A172 (cell line): Measurements from ENCODE around the gene POLL. TPM values are rescaled to one million over a fixed set of nuclear protein-coding genes. Genes with fewer than 3 reads are reported as not detected.

ENCODE experiments used
- DNase-seq: peaks from one replicate; pipeline ENCODE4 v3.0.0-alpha.2; 2015; ENCODE audit warnings: low spot score
- total RNA-seq: library from RNA; depleted of rRNA; stranded (reverse); fragments of >200 nt; shearing (Covaris generic); gene quantifications from 2 replicates; pipeline ENCODE4 v1.2.3, GENCODE V29; 2014

The POLL gene
- total RNA-seq, 1 experiment from 2014 or later: 11.6 TPM

DNA sequence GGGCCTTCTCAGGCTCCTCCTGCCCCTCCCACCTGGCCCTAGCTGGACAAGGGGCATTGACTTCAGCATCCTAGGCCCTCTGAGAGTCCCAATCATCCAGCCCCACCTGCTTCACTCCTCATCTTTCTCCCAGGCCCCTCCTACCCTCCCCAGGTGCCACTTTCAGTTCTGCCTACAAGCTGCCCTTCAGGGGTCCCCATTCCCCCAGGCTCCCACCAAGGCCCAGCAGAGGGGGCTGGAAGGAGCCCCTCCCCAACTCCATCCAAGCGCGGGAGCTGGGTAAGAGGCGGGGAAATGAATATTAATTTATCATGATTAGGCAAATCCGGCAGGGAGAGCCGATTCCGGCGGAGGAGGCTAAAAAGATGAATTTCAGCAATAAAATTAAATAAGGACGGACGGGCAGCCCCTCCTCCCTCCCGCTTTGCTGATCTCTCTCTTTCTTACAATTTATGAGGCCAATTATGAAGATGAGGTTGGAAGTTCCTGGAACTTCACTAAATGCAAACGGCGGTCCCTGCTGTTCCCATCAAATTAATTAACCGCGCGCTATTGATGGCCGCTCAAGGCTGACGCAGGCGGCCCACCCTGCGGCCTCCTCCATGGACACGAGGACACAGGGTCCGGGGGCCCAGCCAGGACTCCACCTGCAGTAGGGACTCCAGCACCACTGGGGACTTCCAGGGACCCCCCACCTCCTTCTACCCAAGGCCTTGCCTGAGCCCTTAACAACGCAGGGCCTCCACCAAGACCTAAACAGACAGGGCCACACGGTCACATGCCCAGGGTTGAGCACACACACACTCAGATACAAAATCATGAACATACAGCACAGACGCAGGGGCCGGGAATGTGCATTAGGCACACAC, 13.9 kb downstream of the POLL start:
- no peak for DNase-seq

DNA sequence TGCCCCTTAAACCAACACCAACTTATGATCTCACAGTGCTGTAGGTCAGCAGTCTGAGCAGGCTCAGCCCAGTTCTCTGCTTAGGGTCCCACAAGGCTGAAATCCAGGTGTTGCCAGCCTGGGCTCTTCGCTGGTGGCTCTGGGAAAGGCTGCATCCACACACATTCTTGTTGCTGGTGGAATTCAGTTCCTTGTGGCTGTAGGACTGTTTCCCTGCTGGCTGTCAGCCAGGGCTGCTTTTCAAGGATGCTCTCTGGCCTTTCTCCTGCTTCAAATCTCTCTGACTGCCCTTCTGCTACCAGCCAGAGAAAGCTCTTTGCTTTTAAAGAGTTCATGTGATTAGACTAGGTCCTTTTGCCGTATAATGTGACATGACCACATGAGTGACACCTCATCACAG, 15.3 kb downstream of the POLL start:
- DNase-seq: no peak

DNA sequence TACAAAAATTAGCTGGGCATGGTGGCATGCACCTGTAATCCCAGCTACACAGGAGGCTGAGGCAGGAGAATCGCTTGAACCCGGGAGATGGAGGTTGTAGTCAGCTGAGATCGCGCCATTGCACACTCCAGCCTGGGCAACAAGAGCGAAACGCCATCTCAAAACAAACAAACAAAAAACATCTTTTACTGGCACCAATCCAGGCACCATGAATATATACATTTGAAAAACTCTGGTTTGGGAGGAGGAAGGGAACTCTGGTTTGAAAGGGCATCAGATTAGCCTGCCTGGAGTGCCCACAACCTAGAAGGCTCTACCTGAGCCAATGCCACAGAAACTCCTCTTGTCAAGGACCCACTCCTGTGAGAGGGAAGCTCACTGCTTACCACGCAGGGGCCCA, 15.9 kb downstream of the POLL start:
- DNase-seq: no peak

DNA sequence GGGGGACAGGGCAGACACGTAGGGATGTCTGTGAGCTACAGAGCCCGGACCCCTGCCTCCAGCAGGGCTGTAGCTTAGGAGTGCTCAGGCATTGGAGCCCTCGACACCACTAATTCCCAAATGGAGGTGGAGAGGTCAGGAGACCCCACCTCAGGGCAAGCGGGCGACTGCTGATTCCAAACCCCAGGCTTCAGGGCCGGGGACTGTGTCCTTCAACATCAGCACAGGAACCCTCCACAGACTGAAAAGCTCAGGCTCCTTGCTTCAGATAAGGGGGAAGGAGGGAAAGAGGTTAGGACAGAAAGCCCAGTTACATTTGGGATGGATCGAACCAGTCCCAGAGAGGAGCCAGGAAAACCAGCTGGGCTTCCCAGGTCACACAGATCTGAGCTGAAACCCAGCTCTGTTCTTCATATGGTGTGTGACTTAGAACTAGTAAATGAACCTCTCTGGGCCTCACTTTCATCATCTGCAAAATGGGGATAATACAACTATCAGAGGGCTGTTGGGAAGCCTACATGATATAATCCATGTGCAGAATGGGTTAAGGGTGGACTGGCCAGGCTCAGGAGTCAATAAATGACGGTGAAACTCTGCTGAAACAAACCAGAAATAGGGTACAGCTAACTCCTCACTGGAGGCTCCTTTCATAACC, 16.7 kb downstream of the POLL start:
- DNase-seq: no peak

- peak; percentile 13 for DNase-seq
Measured at GRCh38 chr10:101570428-101571270, 17.4 kb downstream of the POLL start.

DNA sequence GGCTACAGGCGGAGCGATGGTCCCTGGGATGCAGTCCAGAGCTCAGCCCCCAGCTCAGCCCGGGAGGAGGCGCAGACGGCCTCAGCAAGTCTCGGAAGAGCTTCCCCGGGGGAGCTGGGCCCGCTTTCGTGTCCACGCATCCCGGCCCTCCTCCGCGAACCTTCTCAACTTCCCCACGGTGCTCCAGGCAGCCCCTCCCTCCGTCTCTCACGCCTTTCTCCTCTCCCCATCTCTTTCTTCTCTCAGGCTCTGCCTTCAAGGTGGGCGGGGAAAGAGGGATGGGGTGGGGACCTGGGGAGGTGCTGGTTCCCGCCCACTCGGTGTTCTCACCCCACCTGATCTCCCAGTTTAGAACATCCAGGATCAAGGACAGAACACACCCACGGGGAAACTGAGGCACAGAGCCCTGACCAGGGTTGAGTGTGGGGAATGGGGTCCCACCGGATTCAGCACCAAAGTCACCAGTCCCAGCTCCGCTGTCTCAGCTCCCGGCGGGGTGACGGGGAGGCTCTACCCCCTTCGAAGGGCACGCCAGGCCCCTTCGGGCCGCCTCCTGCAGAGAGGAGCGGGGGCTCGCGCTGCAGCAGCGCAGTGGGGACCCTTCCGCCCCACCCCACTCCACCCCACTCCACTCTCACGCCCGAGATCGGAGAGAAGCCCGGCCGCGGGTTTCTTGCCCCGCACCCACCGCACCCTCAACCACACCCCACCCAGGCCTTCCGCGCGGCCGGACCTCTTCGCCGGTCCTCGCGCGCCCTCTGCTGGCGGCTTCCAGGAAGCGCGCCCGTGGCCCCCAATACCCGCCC, 18.2 kb downstream of the POLL start:
- peak; percentile 70 for DNase-seq

DNA sequence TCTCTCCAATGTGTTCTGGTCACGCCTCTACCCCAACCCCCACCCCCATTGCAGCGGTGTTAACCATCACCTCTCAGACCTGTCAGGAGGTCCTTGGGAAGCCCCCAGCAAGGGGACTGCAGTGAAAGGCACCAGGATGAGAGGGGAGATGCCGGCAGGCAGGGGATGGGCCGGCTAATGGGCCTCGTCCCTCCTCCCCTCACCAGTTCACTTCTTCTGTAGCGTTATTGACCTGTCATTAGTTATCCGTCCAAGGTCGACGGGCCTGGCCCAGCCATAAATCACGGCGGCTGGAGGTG, 18.8 kb downstream of the POLL start:
- DNase-seq: no peak

- DNase-seq: no peak
Measured at GRCh38 chr10:101568054-101568745, 19.9 kb downstream of the POLL start.

DNA sequence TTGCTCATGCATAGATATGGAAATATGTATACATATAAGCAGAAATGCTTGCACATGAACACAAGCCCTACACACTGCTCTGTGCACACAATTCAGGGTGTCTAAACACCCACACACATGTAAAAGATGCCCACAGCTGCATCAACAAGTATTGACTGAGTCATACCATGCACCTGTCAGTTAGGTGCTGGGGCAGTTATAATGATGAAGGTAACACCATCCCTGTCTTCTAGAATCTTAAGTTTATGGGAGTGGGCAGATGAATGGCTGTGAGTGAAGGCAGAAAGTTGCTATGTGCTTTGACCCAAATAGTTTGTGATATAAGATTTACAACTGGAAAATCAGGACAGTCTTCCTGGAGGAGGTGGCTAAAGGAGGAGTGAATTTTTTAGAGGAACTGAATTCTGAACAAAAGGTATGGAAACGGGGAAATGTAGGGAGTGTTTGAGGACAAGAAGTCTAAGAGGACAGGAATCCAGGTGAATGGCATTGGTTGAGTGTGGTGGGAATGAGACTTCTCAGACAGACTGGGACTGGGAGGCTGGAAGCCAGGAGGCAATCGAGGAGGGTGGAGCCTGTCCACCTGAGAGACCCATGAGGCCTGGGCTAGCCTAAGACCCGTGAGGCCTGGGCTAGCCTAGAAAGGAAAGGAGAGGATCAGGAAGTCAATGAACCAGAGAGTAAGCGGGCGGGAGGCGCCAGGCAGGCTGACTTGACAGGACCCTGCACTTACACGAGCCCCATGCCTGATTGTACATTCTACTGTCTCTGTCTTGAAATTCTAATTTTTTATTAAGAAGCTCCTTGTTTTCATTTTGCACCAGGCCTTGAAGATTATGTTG, 20.7 kb downstream of the POLL start:
- DNase-seq: no peak

- DNase-seq: no peak
Measured at GRCh38 chr10:101566333-101567164, 21.5 kb downstream of the POLL start.

- no peak for DNase-seq
Measured at GRCh38 chr10:101565936-101566332, 22.1 kb downstream of the POLL start.

DNA sequence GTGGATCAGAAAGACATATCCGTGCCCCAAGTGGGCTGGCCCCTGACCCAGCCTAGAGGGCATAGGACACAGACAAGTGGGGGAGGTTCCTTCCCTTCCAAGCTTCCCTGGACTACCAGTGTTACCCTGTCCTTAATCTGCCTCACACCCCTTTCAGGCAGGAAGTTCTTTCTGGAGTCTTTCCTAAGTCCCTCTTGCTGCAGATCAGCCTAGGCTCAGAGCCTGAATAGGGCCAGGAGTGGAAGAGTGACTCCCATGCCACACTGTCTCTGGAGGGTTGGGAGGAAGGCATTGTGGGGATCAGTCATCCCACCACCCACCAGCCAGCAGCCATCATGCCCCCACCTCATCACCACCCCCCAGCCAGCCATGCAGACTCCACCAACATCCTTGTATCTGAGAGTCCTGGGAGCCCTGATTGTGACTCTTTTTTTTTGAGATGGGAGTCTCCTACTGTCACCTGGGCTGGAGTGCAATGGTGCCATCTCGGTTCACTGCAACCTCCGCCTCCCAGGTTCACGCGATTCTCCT, 22.6 kb downstream of the POLL start:
- no peak for DNase-seq

DNA sequence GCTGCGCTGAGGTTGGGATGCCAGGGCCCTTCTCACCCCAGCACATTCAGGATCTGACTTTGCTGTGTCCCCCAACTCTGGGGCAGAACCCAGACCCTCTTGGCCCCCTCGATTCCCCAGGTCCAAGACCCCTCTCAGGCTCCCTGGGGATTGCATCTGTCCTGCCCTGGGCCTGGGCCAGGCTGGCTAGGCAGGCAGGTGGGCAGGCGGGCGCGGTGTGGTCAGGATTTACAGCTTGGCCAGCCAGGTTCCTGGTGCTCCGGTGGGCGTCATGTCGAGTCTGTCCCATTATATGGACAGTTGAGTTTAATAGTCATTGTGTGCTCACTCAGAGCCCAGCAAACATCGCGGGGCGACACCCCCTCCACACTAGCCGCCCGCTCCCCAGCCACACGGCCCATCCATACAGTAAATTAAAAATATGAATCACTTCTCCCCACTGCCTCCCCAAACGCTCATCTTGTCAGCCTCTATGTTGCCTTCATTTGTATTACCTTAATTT, 23.5 kb downstream of the POLL start:
- DNase-seq: no peak

DNA sequence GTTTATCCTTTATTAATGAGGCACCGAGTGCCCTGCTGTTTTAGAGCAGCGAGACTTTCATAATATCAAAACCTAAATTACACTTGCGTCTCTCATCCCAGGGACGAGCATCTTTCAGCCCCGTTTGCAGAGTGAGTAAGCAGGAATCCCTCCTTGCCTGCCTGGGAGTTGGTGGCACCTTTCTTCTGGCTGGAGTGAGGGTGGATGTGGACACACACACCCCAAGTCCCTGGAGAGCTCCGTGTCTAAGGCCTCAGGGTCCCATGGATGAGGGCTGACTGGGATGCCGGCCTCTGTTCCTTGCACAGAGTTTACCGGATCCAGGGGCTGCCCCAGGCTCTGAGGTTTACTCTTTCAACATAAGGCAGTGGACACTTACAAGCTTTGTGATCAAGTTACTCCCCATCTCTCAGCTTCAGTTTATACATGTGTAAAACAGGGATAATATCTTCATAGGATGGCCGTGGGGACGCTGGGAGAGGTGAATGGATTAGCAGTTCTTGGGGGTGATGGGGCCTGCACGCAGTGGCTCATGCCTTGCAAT, 24.5 kb downstream of the POLL start:
- no peak for DNase-seq

DNA sequence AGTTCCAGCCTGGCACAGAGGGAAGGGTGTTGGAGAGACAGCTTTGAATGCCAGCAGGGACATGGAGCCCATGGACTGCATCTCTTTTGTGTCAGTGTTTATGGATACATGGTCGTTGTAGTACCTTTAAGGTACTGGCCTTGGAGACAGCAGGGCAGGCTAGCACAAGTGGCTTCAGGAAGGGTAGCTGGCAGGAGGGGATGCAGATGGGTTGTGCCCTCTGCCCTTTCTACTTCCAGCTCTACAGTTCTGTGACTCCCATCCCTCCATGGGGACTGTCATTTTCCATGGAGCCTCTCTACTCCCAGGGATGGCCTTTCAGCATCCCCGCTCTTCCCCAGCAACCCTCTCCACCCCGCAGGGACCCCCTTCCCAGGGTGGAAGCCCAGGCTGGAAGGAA, 25.1 kb downstream of the POLL start:
- DNase-seq: no peak

GRCh38 chr10:101562231-101562630, 25.8 kb downstream of the POLL start:
- DNase-seq: no peak

- no peak for DNase-seq
Measured at GRCh38 chr10:101561068-101561915, 26.8 kb downstream of the POLL start.
